Duodenal mucosa (tissue), 2 donors: ENCODE data around the gene RFX1.

Source experiments
- H3K27ac ChIP-seq: one replicate; pipeline ENCODE4 v1.7.0; 2013; ENCODE audit warnings: low read depth, low read length
- H3K27me3 ChIP-seq, 2 donors: one replicate each; pipeline ENCODE4 v1.7.0; 2013; ENCODE audit warnings: low read length in 2 of 2, control low read depth in 1 of 2; ENCODE audit not compliant: insufficient read depth in 2 of 2, control insufficient read depth in 1 of 2
- H3K36me3 ChIP-seq, 2 donors: one replicate each; pipeline ENCODE4 v1.7.0; 2013; ENCODE audit warnings: low read length in 2 of 2, control low read depth in 1 of 2; ENCODE audit not compliant: insufficient read depth in 2 of 2, control insufficient read depth in 1 of 2
- H3K4me1 ChIP-seq, 2 donors: one replicate each; pipeline ENCODE4 v1.7.0; 2013; ENCODE audit warnings: low read length in 2 of 2, control low read depth in 1 of 2; ENCODE audit not compliant: insufficient read depth in 2 of 2, control insufficient read depth in 1 of 2
- H3K4me3 ChIP-seq, 2 donors: one replicate each; pipeline ENCODE4 v1.7.0; 2013; ENCODE audit warnings: low read length in 2 of 2, low read depth in 1 of 2
- H3K9ac ChIP-seq, 2 donors: one replicate each; pipeline ENCODE4 v1.7.0; 2013; ENCODE audit warnings: low read length in 2 of 2, low read depth in 1 of 2
- H3K9me3 ChIP-seq, 2 donors: one replicate each; pipeline ENCODE4 v1.7.0; 2013; ENCODE audit warnings: low read length in 2 of 2, control low read depth in 1 of 2; ENCODE audit not compliant: control insufficient read depth in 1 of 2

RFX1 gene

DNA sequence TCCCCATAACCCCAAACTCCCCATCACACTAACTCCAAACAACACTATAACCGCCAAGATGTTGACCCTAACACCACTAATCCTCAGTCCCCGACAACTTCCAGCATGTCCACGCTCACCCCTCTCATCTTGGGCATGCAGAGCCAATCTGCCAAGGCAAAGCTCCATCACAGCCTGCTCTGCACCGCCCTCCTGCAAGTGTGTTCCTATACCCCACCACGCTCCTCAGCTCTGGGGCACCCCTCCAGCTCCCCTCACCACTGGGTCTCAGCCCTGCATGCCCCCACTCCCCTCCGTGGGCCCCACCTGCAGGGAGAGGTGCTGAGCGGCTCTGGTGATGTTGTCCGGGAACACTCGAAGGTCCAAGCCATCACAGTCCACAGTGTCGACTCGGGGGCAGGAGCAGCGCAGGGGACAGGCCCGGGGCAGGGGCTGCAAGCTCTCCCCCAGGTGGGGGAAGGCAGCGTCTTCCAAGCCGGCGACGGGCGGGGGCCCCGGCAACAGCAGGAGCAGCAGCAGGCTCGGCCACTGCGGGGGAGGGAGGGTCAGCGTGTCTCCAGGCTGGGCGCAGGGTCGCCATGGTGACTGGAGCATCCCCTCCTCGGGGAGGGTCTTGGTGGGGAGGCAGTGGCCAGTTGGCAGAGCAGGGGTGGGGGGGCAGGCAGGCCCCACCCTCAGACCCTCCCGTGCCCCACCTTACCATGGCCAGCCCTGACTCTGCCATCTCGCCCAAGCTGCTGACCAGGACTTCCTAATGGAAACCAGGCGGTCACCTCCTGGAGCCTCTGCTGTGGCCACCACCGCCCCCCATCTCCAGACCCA, 68.4 kb downstream of the RFX1 start:
- Histone ChIP-seq H3K9me3 (no peaks in the 10 kb centered on the region), H3K9ac (no peak overlapping the region), H3K4me3 (no peak overlapping the region), H3K27me3 (peaks cover 0 to 11% of the 10 kb centered on the region in 2 donors), H3K27ac (no peak overlapping the region), H3K4me1 (peaks cover 0 to 7% of the 10 kb centered on the region in 2 donors), H3K36me3 (no peaks in the 10 kb centered on the region)

- H3K27me3 ChIP-seq = peaks cover 0 to 11% of the 10 kb centered on the region in 2 donors
- H3K36me3 ChIP-seq = peaks cover 0 to 2% of the 10 kb centered on the region in 2 donors
- no peak overlapping the region for H3K27ac ChIP-seq
- no peaks in the 10 kb centered on the region for H3K9me3 ChIP-seq
- peaks cover 0 to 7% of the 10 kb centered on the region in 2 donors for H3K4me1 ChIP-seq
- H3K9ac ChIP-seq = no peak overlapping the region
- H3K4me3 ChIP-seq = no peak overlapping the region
Measured at GRCh38 chr19:13935765-13936510, 70.2 kb downstream of the RFX1 start.

DNA sequence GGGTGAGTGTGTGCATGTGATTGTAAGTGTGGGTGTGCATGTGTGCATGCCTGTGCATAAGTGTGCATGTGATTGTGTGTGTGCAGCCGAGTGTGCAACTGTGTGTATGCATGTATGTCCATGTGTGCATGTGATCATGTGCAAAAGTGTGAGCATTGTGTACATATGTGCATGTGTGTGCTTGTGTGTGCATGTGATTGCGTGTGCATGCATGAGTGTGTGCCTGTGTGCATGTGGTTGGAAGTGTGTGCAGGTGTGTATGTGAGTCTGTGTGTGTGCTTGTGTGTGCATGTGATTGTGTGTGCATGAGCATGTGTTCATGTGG, 71.4 kb downstream of the RFX1 start:
- peaks cover 0 to 9% of the 10 kb centered on the region in 2 donors for H3K36me3 ChIP-seq
- no peaks in the 10 kb centered on the region for H3K9me3 ChIP-seq
- H3K9ac ChIP-seq = no peak overlapping the region
- H3K4me1 ChIP-seq = peaks cover 0 to 7% of the 10 kb centered on the region in 2 donors
- H3K4me3 ChIP-seq = no peak overlapping the region
- peaks cover 0 to 11% of the 10 kb centered on the region in 2 donors for H3K27me3 ChIP-seq
- no peak overlapping the region for H3K27ac ChIP-seq

- H3K36me3 ChIP-seq = peaks cover 5 to 19% of the 10 kb centered on the region in 2 donors
- peaks cover 0 to 7% of the 10 kb centered on the region in 2 donors for H3K4me1 ChIP-seq
- H3K4me3 ChIP-seq = no peak overlapping the region
- no peak overlapping the region for H3K9ac ChIP-seq
- no peak overlapping the region for H3K27ac ChIP-seq
- peaks cover 0 to 11% of the 10 kb centered on the region in 2 donors for H3K27me3 ChIP-seq
- H3K9me3 ChIP-seq = no peaks in the 10 kb centered on the region
Measured at GRCh38 chr19:13932911-13933393, 73.2 kb downstream of the RFX1 start.

GRCh38 chr19:13932149-13932637, 73.9 kb downstream of the RFX1 start:
- H3K4me3 ChIP-seq = no peak overlapping the region
- H3K9ac ChIP-seq = no peak overlapping the region
- H3K4me1 ChIP-seq = peaks cover 0 to 7% of the 10 kb centered on the region in 2 donors
- no peaks in the 10 kb centered on the region for H3K9me3 ChIP-seq
- H3K27me3 ChIP-seq = peaks cover 0 to 11% of the 10 kb centered on the region in 2 donors
- peaks cover 6 to 23% of the 10 kb centered on the region in 2 donors for H3K36me3 ChIP-seq
- no peak overlapping the region for H3K27ac ChIP-seq

- no peak overlapping the region for H3K27ac ChIP-seq
- no peak overlapping the region for H3K9ac ChIP-seq
- H3K4me1 ChIP-seq = peaks cover 0 to 7% of the 10 kb centered on the region in 2 donors
- H3K9me3 ChIP-seq = no peaks in the 10 kb centered on the region
- peaks cover 0 to 11% of the 10 kb centered on the region in 2 donors for H3K27me3 ChIP-seq
- H3K4me3 ChIP-seq = no peak overlapping the region
- peaks cover 6 to 30% of the 10 kb centered on the region in 2 donors for H3K36me3 ChIP-seq
Measured at GRCh38 chr19:13931391-13932148, 74.5 kb downstream of the RFX1 start.

- peaks cover 0 to 11% of the 10 kb centered on the region in 2 donors for H3K27me3 ChIP-seq
Measured at GRCh38 chr19:13930402-13930801, 75.7 kb downstream of the RFX1 start.

DNA sequence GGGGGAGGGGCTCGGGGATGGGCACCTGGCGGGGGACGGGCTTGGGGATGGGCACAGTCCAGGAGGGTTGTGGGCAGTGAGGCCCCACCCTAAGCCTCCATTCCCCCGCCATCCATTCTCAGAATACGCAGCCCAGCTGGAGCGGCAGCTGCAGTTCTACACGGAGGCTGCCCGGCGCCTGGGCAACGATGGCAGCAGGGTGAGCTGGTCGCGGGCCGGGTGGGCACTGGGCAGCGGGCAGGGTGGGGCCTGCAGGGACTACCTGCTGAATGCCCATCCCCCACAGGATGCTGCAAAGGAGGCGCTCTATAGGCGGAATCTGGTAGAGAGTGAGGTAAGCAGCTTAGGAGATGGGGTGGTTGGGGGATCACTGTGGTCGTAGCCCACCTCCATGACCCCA, 76.2 kb downstream of the RFX1 start:
- H3K27ac ChIP-seq = no peak overlapping the region
- H3K36me3 ChIP-seq = peaks cover 7 to 42% of the 10 kb centered on the region in 2 donors
- H3K9me3 ChIP-seq = no peaks in the 10 kb centered on the region

More at GRCh38 chr19:13930402-13930801, 75.7 kb downstream of the RFX1 start:
- Histone ChIP-seq H3K9me3 (no peaks in the 10 kb centered on the region), H3K36me3 (peaks cover 6 to 38% of the 10 kb centered on the region in 2 donors), H3K4me3 (no peak overlapping the region), H3K4me1 (peaks cover 0 to 7% of the 10 kb centered on the region in 2 donors), H3K27ac (no peak overlapping the region), H3K9ac (no peak overlapping the region)

DNA sequence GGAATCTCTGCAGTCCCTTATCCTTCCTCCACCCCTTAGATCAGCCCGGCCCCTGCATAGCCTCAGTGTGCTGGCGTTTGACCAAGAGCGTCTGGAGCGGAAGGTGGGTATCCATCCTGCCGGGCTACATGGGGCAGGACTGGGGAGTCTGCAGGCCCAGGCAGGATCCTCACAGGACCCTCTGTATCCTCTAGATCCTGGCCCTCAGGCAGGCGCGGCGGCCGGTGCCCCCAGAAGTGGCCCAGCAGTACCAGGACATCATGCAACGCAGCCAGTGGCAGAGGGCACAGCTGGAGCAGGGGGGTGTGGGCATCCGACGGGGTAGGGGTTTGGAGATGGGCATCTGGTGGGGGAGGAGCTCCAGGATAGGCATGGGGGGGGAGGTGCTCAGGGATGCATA, 76.8 kb downstream of the RFX1 start:
- Histone ChIP-seq H3K27ac (no peak overlapping the region), H3K4me3 (no peak overlapping the region), H3K9me3 (no peaks in the 10 kb centered on the region), H3K9ac (no peak overlapping the region), H3K36me3 (peaks cover 12 to 48% of the 10 kb centered on the region in 2 donors), H3K4me1 (peaks cover 0 to 3% of the 10 kb centered on the region in 2 donors), H3K27me3 (peaks cover 0 to 3% of the 10 kb centered on the region in 2 donors)

More for the DNA sequence above, 76.2 kb downstream of the RFX1 start:
- Histone ChIP-seq H3K27me3 (peaks cover 0 to 10% of the 10 kb centered on the region in 2 donors), H3K4me1 (peaks cover 0 to 7% of the 10 kb centered on the region in 2 donors), H3K9ac (no peak overlapping the region), H3K4me3 (no peak overlapping the region)
